HG02623 (cell line): ENCODE results near the gene CTNNBL1.
"Not testable (repeated sequence)": the region's sequence is repeated elsewhere in the genome, so short reads cannot be mapped to it uniquely, and the experiment has no call there.

Source experiments
- ATAC-seq: cut with Tn5 transposase; IDR thresholded peaks from one replicate; pipeline ENCODE4 v1.9.1; 2021; ENCODE audit warnings: moderate library complexity; ENCODE audit not compliant: unreplicated experiment

Gene CTNNBL1

GRCh38 chr20:37693635-37694626, at the start of gene CTNNBL1:
Gene CTNNBL1 (plus strand): TSS chr20:37694030. CDS start chr20:37694123, 93 bp downstream.
- ATAC-seq: peak; percentile 78

- ATAC-seq: no peak
Measured at GRCh38 chr20:37644605-37645004, 49.2 kb upstream of the CTNNBL1 start.

- ATAC-seq: no peak
Measured at GRCh38 chr20:37647946-37648345, 45.9 kb upstream of the CTNNBL1 start.

GRCh38 chr20:37649017-37649416, 44.8 kb upstream of the CTNNBL1 start:
- no peak for ATAC-seq

GRCh38 chr20:37649676-37650370, 44.0 kb upstream of the CTNNBL1 start:
- ATAC-seq: no peak

GRCh38 chr20:37650661-37651060, 43.2 kb upstream of the CTNNBL1 start:
- no peak for ATAC-seq

GRCh38 chr20:37651932-37652331, 41.9 kb upstream of the CTNNBL1 start:
- no peak for ATAC-seq

GRCh38 chr20:37656945-37657344, 36.9 kb upstream of the CTNNBL1 start:
- no peak for ATAC-seq

GRCh38 chr20:37657924-37658804, 35.7 kb upstream of the CTNNBL1 start:
- no peak for ATAC-seq

- no peak for ATAC-seq
Measured at GRCh38 chr20:37661519-37661918, 32.3 kb upstream of the CTNNBL1 start.

- no peak for ATAC-seq
Measured at GRCh38 chr20:37662308-37662707, 31.5 kb upstream of the CTNNBL1 start.

- ATAC-seq: not testable (repeated sequence)
Measured at GRCh38 chr20:37664595-37664994, 29.2 kb upstream of the CTNNBL1 start.

- ATAC-seq: no peak
Measured at GRCh38 chr20:37668166-37668565, 25.7 kb upstream of the CTNNBL1 start.

- ATAC-seq: no peak
Measured at GRCh38 chr20:37669062-37669772, 24.6 kb upstream of the CTNNBL1 start.

- no peak for ATAC-seq
Measured at GRCh38 chr20:37669773-37670236, 24.0 kb upstream of the CTNNBL1 start.

- no peak for ATAC-seq
Measured at GRCh38 chr20:37670351-37670791, 23.5 kb upstream of the CTNNBL1 start.

GRCh38 chr20:37672143-37672542, 21.7 kb upstream of the CTNNBL1 start:
- ATAC-seq: no peak

- no peak for ATAC-seq
Measured at GRCh38 chr20:37673444-37673843, 20.4 kb upstream of the CTNNBL1 start.

- no peak for ATAC-seq
Measured at GRCh38 chr20:37676440-37676839, 17.4 kb upstream of the CTNNBL1 start.
